ENCODE data around the gene SVEP1.
"Not testable (repeated sequence)": the region's sequence is repeated elsewhere in the genome, so short reads cannot be mapped to it uniquely, and the experiment has no call there.

The SVEP1 gene

DNA sequence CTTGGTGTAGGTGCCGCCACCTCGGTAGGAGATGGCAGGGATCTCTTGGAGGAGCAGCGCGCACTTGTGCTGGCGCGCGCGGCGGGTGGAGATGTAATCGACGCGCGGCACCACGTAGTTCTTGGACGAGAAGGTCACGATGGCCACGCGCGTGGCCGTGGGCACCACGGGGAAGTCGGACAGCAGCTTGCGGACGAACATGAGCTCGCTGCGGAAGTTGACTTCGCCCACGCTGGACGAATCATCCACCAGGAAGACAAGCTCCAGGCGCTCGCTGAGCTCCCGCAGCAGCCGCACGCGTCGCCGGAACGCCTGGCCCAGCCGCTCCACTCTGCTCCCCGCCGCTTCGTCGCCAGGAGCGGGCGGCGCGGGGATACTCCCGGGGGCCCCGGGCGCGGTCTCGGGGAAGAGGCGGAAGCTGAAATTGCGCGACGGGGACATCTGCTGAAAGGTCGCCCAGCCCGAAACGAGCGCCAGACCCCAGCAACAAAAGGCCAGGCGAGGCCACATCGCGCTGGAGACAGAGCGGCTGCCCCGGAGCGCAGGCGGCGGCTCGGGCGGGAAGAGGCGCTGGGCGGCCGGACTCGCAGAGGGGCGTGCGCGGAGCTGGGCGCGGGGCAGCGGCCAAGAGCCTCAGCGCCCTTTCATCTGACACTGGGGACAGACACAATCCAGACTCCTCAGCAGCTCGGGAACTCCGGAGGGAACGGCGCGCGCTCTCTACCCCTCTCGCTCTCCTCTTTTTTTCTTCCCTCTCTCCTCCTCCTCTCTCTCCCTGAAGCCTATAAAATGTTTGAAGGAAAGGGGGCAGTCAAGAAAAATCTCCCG lies at the start of gene SVEP1:
SVEP1 (minus strand) TSS at position 708 of the 828 bp plus-strand sequence; CDS start at position 510, 198 bp downstream.
- no peak for DNase-seq (ENCODE audit: low read depth)

DNA sequence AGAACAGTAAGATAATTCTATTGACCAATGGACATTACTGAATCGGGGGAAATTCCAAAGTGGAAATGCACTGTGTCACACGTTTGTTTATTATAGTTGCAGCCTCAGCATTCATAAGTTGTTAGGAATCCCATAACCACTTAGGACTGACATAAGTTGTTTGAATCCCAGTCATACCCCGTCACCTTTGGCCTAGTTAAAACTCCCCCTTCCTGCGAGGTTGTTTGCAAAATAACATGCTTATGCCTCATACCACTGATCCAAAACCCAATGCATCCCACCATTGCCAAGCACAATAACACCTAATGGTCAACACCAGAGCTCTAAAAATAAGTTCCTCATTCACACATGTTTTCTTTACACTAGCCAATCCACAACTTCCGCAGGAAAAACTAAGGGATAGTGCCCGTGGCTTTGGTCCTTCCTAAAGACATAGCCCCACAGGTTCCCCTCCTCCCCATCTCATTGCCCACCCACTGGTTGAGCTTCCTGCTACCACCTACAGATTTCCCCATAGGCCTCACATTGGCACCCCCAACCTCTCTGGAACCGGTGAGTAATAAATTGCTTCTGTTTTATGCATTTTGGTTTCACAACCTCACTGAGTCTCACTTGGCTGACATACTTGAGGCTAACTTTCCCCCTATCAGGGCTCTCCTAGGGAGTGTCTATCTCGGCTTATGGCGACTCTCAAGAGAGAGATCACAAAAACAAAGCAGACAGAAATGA lies 46.7 kb upstream of the SVEP1 start:
- DNase-seq (ENCODE audit: low read depth), result no peak

DNA sequence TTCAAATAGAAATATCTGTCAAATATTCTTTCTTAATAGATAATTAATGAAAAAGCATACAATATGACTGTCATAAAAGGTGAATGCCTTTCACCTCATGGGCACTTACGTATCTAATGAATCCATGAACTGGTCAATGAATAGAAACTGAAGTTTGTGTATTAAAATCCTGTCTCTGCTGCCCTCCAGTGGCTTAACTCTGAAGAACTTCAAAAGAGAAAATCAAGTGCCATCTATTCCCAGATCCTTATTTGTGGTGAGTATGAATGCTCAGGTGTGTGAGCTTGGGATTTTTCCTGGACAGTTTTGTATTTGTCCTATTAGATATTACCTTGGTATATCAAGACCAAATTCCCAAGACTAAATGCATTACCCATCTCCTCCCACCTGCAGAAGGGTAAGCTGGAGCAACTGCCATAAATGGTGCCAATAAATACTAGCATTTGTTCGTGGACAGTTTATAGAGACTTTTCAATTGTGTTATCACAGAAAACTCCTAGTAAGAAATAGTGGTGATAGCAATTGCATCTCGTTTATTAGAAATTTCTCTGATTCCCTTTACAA lies 44.0 kb upstream of the SVEP1 start:
- DNase-seq (ENCODE audit: low read depth), result no peak

DNA sequence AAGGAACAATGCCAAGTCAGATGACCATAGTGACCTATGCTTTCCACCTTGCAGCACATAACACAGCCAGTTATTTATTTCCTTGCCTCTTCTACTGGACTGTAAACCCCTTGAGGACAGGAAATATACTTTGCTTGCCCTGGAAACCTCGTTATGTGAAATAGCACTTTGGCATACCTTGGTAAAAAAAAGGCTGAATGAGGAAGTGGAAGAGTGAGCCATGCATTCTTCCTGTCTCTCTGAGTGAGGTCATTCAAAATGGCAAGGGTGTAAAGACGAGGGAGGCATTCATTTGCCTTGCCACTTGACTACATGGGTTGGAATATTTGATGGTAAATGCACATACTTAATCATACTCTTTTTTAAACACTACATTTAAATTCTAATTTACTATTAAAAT lies 42.8 kb upstream of the SVEP1 start:
- no peak for DNase-seq (ENCODE audit: low read depth)

DNA sequence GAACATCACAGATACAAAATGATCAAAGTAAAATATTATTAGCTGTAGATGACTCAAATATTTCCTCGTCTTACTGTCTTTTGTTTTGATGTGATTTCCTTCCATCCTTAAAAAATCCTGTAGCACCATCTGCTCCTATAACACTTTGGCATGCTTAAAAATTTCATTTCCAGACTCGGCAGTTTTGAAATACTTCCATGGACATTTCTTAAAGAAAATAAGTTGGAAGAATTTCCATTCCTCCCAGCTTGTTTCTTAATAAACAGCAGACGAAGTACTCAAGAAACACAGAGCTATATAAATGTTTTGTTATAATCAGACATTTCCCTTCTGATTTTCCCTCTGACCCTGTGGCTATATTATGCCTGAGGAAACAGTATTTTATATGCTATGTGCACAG lies 41.2 kb upstream of the SVEP1 start:
- DNase-seq (ENCODE audit: low read depth), result no peak

DNA sequence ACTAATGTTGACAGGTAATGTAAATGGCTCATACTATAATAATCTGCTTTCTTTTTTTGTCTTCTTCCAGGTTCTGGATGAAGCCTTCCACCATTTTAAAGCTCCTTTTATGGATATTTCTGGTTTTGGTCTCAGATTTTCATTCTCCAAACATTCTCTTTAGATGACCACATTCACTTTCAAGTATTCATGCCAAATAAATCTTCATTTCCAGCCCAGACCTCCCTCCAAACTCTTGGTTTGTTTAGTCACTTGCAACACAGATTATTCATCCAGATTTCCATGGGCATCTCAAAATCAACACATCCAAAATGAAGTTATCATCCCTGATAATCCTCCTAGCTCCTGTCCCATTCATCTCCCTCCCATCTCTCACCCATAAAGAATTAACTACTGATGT lies 40.3 kb upstream of the SVEP1 start:
- DNase-seq (ENCODE audit: low read depth), result no peak

DNA sequence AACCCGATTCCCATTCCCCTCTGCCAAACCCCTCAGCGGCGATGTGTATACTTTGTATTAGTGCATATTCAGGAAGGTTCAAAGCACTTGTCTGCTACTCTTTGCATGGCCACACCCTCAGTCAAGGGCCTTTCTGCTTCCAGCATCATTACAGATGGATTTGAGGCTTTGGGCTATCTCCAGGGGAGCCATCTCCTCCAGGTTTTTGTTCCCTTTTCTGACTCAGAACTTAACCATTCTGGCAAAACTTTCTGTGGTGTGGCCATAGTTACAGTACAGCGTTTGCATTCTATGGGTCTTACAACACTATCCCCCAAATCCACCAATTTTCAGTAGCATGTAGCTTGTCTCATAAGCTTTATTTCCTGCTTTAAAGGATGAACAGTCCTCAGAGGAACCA lies 36.0 kb upstream of the SVEP1 start:
- DNase-seq (ENCODE audit: low read depth), result no peak

DNA sequence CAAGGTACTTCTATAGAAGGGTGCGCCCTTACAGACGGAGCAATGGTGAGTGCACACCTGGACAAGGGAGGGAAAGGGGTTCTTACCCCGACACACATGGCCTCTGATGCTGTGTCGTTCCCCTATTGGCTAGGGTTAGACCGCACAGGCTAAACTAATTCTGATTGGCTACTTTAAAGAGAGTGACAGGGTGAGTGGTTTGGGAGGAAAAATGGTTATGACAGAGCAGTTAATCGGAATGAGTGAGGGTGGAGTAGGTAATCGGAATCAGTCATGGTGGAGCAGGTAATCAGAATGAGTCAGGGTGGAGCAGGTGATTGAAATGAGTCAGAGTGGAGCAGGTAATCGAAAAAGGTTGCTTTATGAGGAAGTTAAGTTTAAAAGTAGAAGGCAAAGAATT lies 35.0 kb upstream of the SVEP1 start:
- not testable (repeated sequence) for DNase-seq (ENCODE audit: low read depth)

DNA sequence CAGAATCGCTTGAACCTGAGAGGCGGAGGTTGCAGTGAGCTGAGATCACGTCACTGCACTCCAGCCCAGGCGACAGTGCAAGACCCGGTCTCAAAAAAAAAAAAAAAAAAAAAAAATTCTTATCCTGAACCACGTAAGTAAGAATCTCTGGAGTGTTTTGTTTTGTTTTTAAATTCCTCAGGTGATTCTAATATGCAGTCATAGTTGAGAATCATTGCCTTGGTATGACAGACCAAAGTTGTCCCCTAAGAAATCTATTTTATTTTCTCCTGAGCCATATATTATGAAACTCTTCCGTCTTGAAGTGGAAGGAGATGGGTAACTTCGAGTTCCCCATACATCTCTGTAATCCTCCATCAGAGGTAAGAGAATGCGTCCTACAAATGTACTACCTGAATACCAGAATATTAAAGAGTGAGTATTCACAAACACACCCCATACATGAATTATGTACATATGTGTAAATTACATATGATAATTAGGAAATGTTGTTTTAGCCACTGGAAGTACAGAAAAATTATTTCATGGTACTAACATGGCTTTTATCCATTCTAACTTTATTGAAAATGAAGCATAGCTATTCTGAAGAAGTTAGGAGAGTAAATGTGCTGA lies 26.7 kb upstream of the SVEP1 start:
- no peak for DNase-seq (ENCODE audit: low read depth)

DNA sequence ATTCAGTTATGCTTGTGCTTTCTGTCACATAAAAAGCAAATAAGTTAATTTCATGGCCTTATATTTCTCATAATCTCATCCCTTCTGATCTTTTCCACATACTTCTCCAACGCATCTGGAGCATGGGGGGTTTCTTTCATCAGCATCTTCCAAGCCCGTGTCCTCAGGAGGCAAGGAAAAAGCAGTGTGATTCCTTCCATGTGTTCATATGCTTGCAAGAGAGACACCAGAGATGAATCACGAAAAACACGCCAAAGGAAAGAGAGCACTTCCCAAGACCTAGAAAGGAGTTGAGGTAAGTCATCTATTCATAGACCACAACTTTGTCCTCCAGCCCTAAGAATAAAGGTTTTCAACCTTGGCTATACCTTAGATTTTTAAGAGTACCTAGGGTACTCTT lies 26.0 kb upstream of the SVEP1 start:
- no peak for DNase-seq (ENCODE audit: low read depth)

DNA sequence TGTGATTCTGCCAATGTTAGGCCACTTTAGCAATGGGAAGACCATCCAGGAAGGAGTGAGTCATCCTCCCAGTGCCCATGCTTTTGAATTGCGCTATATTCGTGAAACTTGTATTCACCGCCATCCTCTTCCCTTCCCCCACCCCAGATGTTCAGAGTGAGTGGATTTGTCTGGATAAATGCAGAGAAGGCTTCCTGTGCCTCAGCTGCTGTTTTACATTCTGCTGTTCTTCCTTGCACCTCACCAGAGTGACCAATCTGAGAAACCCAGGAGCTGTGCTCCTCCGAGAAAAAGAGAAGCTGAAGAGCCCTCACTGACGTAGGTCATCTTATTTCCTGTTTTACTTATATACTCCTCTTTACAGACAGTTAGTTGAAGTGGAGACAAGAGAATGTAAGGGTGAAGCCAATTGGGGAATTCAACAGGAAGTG lies 24.6 kb upstream of the SVEP1 start:
- no peak for DNase-seq (ENCODE audit: low read depth)

DNA sequence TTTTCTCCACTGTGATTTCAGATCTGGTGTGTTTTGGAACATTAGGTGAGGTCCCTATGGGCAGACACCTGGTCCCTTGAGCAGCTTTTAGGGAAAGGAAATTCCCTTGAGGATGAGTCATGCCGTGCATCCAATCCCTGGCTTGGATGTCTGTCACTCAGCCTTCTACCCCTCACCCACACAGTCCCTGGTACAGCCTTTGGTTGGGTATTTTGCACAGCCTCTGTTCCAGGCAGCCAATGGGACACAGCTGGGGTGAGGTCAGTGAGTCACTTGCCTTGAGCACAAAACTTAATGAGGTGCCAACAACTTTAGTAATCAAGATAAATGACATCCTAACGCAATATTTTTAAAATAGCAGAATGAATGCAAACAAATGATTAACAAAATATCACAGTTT lies 22.7 kb upstream of the SVEP1 start:
- DNase-seq (ENCODE audit: low read depth), result no peak

DNA sequence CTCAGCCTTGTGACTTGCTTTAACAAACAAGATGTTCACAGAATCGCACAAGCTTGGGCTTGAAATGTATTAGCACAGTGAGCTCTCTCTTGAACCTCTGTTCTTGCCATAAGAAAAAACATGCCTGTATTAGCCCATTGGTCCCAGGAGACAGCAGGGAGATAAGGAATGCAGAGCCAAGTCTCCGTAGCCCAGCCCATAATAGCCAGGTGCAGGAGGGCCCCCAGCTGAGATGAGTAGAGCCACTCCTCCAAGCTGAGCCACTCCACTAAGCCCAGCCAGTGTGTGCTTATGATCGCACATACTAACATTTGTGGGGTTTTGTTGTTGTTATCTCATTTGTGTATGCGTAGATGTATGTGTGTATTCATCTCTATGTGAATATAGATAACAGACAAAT lies 21.6 kb upstream of the SVEP1 start:
- no peak for DNase-seq (ENCODE audit: low read depth)

DNA sequence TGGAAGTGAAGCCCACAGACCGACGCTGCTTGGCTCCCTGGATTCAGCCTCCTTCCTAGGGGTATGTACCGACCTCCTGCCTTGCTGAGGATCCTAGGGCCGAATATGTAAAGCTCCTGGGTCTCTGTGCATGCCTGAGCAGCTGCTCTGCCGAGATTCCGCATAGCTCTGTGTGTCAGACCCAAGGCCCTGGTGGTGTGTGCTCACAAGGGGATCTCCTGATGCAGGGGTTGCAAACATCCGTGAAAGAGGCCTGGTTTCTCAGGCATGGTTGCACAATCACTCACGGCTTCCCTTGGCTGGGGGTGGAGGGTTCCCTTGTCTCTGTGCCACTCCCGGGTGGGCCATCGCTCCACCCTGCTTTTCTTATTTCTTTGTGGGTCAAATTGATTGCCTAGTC lies 19.9 kb upstream of the SVEP1 start:
- no peak for DNase-seq (ENCODE audit: low read depth)

DNA sequence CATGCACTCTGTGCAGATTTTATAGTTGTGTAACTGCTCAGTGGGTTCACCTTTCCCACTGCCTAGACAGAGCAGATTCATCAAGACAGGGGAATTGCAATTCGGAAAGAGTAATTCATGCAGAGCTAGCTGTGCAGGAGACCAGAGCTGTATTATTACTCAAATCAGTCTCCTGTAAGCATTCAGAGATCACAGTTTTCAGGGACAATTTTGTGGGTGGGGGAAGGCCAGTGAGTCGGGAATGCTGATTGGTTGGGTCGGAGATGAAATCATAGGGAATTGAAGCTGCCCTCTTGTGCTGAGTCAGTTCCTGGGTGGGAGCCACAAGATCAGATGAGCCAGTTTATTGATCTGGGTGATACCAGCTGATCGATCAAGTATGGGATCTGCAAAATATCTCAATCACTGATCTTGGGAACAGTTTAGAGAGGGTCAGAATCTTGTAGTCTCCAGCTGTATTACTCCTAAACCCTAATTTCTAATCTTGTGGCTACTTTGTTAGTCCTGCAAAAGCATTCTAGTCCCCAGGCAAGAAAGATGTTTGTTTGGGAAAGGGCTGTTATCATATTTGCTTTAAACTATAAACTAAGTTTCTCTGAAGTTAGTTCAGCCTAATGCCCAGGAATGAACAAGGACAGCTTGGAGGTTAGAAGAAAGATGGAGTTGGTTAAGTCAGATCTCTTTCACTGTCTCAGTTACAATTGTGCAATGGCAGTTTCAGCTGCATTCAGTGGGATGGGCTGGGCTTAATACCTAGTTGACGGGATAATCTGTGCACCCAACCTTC lies 12.7 kb upstream of the SVEP1 start:
- no peak for DNase-seq (ENCODE audit: low read depth)

DNA sequence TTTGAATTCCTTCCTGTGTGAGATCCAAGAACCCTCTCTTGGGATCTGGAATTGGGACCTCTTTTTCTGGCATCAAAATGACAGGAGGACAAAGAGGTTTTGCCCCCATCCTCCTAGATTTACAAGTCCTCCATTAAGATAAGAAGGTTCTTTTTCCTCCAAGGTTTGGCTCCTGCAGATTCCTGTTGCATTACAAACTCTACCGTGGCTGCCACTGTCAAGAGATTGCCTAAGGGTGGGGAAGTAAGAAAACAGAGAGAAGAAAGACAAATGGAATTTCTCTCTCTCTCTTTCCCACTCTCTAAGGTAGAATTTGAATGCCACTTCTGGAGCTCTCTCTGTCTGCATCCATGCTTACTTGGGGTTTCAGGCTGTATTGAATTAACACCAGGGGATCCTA lies 12.0 kb upstream of the SVEP1 start:
- DNase-seq (ENCODE audit: low read depth), result no peak

DNA sequence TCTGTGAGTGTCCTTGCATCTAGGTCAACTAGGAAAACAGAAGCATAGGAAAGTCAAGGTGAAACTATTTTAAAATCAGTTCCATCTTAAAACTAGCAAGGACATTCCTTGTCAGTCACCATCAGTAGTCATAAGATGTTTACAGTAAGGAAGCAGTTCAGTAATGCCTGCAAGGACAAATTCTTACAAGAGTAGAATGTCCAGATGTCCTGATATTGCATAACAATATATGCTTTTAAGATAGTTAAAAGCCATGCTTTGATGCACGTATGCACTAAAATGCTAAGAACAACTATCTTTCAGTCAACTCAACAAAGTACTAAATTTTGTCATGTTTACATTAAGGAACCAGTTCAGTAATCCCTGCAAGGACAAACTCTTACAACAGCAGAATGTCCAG lies 11.3 kb upstream of the SVEP1 start:
- no peak for DNase-seq (ENCODE audit: low read depth)

DNA sequence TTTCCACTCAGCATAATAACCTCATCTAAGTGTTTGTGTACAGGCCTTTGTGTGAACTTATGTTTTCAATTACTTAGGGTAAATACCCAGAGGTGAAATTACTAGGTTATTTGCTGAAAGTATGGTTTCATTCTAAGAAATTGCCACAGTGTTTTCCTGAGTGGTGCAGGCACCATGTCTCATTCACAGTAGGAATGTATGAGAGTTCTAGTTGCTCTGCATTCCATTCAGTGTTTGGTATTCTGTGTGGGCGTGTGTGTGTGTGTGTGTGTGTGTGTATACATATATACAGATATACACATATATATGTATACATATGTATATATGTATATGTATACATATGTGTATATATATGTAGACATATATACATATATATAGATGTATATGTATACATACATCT lies 8.8 kb upstream of the SVEP1 start:
- no peak for DNase-seq (ENCODE audit: low read depth)

DNA sequence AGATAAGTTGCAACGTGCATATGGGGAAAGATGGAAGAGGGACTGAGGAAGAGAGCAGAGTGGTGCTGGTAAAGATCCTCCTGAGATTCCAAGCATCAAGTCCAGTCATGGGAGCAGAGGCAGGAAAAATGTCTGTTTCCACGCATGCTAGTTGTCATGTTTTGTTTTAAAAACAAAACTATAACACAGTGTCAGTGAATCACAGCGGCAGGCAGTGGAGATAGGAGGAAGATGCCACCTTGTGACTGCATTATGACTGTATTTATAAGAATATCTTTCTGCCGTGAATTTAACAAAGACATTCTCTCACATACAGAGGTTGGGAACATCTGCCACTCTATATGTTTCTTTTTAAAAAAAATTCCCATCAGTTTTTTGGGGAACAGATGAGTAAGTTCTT lies 3.7 kb upstream of the SVEP1 start:
- DNase-seq (ENCODE audit: low read depth), result no peak

DNA sequence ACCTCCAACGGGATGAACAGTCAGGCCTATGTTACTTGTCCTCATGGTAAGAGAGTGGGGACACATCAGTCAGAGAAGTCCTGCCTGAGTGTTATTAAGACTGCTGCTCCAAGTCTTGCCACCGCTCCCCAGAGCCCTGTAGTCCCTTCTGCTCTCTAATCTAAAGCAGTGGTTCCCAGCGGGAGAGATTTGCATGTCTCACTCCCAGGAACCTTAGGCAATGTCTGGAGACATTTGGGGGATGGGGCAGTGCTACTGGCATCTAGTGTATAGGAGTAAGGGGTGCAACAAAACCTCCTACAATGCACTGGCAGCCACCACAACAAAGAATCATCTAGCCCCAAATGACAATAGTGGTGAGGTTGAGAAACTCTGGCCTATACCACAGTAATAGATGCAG lies 2.6 kb upstream of the SVEP1 start:
- no peak for DNase-seq (ENCODE audit: low read depth)

DNA sequence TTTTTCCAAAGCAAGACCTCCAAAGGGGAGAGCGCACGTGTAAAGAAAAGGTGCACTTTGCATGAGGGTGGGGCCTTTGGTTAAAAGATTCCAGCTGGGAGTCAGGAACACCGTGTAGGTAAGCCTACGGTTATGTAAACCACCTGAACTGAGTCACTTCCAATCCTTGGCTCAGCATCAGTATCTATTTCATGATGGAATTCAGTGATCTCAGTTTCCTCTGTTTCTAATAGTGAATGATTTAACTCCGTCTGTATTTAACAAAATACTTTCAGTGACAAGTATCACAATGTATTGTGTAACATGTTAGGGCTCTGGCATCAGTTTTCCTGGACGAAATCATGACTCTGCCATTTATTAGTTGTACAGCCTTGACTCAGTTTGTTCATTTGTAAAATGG lies 1.3 kb upstream of the SVEP1 start:
- DNase-seq (ENCODE audit: low read depth), result no peak

DNA sequence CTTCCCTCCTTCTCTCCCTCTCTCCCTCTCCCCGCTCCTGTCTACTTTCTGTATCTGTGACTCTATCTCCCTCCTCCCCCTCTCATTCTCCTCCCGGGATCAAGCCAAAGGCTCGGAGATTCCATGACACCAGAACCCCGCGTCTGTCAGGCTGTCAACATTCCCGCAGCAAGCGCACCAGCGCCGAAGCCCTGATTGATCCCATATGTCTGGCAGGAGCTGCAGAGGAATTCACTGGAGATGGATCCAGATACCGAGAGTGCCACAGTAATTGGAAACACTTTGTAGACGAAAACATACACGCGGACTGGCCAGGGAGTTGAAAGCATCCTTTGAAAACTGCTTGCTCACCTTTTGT lies 300 bp upstream of the SVEP1 start:
- no peak for DNase-seq (ENCODE audit: low read depth)
